Esophagus mucosa (tissue), 1 donor: ENCODE data around the gene OXNAD1. TPM values are rescaled to one million over a fixed set of nuclear protein-coding genes. Genes with fewer than 3 reads are reported as not detected.

Experiments
- ATAC-seq: fragments of 200-7000 bp; cut with Tn5 transposase; one replicate; pipeline ENCODE4 v1.9.1; 2020
- total RNA-seq: library from RNA; stranded (reverse); gene quantifications from one replicate; pipeline ENCODE4 v1.2.4, GENCODE V29; 2023
- donor health status: DM: yes; HTN: yes; CAD: no.

OXNAD1 gene, protein sequence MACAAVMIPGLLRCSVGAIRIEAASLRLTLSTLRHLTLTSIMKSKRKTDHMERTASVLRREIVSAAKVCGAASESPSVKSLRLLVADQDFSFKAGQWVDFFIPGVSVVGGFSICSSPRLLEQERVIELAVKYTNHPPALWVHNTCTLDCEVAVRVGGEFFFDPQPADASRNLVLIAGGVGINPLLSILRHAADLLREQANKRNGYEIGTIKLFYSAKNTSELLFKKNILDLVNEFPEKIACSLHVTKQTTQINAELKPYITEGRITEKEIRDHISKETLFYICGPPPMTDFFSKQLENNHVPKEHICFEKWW
- total RNA-seq, result 11.0 TPM

DNA sequence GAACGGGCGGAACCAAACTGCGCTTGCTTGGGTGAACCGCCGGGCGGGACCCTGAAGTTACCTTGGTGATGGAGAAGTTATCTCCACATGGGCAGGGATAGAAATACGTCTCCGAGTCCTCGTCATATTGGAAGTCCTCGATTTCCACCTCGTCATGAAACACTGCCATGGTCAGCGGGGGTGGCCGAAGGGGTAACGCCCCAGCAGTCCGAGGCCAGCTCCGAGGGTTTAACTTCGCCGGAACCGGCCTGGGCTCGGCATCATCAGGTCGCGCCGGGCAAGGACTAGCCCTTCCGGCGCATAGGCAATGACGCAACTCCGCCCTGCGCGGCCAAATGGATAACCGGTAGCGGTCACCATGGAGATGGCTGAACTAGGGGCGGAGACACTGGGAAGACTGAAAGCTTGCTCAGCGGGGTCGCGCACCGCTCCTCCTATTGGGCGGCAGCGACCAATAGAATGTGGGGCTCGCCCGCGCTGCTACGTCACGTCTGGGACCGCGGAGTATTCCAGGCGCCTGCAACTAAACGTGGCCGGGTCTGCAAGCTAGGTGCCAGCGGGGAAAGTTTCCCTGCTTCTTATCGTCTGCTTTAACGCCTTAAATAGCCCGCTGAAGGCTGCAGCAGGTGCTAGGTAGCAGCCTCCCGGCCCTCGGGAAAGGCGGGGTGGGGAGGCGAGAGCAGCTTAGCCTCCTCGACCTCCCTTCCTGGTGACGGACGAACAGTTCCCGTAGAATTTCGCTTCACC, at the start of gene OXNAD1, which contains the start of gene DPH3:
Gene OXNAD1 (plus strand): TSS at position 505 of the 747 bp plus-strand sequence. CDS start 5,741 bp downstream, outside the sequence.
Gene DPH3 (minus strand): TSS at position 236 of the 747 bp plus-strand sequence. CDS start 67 bp downstream, at position 169.
- peak; percentile 100 for ATAC-seq

DNA sequence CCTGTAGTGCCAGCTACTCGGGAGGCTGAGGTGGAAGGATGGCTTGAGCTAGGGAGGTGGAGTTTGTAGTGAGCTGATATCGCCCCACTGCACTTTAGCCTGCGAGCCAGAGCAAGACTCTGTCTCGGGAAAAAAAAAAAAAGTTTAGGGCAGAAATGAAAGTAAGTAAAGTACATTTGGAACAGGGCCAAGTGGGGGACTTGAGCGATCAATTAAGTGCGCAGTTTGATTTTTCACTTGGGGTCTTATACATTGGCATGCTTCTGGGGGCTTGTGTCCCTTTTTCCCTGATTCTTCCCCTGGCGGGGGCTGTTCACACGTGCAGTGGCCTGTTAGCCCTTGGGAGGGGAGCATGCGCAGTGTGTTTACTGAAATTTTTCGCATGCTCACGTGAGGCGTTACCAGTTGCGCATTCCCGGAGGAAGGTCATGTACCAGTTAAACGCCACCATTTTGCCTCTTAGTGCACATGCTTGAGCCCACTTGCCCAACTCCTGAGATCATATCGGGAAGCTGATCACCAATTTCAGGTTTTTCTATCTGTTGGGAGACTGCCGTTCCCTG, 48.6 kb upstream of the OXNAD1 start:
- no peak for ATAC-seq

- no peak for ATAC-seq
These were observed 45.2 kb upstream of the OXNAD1 start for GRCh38 chr3:16219777-16220176.

GRCh38 chr3:16221990-16222389, 43.0 kb upstream of the OXNAD1 start:
- no peak for ATAC-seq

DNA sequence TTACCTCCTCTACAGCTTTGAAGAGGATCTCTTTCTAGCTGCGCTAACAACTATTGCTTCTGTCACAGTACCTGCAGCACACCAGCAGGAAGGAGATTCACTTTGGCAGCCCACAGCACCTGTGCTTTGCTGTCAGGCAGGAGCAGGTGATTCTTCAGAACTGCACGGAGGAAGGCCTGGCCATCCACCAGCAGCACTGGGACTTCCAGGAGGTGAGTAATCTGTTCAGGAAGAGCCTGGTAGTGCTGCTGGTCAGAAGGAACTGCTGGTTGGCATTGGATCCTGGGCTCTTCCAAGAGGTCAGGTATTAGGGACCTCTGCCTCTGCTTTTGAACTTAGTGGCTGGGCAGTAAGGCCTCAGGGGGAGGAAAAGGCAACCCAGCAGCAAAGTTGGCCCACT, 42.5 kb upstream of the OXNAD1 start:
- no peak for ATAC-seq

DNA sequence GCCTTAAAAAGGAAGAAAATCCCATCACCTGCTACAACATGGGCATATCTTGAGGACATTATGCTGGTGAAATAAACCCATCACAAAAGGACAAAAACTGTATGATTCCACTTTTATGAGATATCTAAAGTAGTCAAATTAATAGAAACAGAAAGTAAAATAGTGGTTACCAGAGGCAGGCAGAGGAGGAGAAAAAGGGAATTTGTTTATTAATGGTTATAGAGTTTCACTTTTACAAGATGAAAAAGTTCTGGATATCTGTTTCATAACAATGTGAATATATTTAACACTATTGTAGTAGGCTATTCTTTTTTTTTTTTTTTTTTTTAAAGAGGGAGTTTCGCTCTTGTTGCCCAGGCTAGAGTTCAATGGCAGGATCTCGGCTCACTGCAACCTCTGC, 40.7 kb upstream of the OXNAD1 start:
- no peak for ATAC-seq

DNA sequence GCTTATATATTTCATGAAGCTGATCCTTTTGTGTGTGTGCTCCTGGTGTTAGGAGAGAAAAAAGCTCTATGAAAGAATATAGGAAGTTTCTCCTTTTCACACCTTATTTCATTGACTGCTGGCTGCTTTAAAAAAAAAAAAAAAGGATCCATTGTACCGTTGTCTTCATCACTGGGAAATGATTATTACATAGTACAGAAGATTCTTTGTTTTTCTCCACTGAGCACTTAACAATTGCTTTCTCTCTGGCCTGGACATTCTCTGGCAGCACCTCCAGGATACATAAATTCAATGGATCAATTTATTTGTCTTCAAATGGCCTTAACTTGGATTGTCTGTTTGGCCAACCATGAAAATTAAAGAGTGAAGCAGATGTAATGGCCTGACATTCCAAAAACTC, 37.4 kb upstream of the OXNAD1 start:
- ATAC-seq, result no peak

DNA sequence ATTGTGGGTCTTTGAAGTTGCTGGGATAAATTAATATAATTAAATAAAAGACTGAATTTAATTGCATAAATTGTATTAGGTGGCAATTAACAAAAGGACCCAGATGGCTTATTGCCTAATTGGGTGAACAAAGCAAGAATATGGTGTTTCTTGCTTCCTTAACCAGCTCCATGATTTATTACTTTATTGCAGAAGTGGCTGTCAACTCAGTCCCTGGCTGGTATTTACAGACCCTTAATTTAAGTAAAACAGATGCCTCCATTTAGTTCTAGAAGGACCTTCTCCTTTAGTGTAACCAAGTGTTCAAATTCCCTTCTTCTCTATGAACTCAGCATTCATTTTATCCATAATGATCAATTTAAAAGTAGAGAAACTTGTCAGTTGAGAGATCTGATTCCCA, 35.3 kb upstream of the OXNAD1 start:
- ATAC-seq, result no peak

- ATAC-seq, result no peak
These were observed 33.0 kb upstream of the OXNAD1 start for GRCh38 chr3:16231983-16232382.

DNA sequence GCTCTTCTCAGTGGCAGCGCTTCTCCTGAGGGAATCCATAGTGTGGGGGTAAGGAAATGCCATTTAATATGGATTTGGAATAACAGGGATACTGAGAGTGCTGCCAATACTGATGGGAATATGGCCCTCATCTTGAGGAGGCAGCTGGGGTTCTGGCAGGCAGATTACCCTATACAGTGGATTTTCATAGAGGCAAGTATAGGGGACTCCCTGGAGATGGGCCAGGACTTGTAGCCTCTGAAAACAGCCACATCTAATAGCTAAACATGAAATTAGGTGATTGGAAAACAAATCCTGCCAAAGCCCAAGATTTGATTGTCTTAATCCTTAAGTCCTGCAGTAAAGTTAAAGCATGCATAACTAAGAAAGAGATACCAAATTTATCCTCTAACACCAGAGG, 31.2 kb upstream of the OXNAD1 start:
- no peak for ATAC-seq

- ATAC-seq, result no peak
These were observed 30.7 kb upstream of the OXNAD1 start for GRCh38 chr3:16234281-16234680.

DNA sequence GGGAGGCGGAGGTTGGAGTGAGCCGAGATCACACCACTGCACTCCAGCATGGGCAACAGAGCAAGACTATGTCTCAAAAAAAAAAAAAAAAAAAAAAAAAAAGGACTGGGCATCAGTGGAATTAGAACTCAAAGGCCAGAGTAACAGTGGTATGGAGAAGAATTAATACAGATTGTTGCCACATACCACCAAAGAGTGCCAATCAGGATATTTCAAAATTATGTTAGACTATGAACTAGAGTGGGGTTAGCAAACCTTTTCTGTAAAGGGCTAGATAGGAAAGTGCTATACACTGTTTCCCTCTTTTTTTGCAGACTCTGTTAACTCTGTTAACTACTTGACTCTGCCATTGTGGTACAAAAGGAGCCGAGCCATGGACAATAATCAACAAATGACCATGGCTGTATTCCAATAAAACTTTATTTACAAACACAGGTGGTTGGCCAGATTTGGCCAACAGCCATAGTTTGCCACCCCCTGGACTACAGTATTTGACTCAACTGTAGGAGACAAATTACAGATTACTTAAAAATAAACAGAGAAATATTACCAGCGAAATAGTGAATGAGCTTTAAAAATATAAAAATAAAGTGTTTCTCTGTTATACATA, 28.9 kb upstream of the OXNAD1 start:
- ATAC-seq, result no peak

GRCh38 chr3:16236856-16237393, 28.1 kb upstream of the OXNAD1 start:
- ATAC-seq, result peak; percentile 41

DNA sequence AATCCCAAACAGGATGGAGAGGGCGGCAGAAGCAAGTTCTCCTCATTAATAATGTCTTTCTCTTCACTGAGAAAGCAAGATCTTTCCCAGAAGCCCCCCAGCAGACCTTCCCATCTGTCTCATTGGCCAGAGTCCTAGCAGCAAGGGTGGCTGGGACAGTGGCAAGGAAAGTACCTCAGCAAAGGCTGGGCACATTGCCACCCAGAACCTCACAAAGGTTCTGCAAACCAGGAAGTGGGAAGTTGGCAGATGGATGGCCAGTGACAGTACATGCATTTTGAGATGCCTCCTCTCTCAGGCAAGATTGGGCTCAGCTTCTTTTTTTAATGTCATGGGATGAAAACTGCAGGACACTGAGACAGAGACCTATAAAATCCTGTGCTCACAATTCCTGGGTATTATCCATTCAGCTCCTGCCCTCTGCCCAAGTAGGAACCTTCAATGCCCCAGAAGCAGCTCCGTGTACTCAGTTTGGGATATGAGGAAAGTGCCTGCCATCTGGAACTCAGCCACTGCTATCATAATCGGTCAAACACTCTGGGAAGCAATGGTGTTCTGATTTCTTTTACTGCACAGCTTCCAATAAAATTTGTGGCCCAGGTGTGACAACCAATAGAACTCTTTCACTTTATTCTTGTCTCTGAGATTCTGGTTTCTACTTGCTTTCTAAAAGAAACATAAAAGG, 25.8 kb upstream of the OXNAD1 start:
- ATAC-seq, result no peak

DNA sequence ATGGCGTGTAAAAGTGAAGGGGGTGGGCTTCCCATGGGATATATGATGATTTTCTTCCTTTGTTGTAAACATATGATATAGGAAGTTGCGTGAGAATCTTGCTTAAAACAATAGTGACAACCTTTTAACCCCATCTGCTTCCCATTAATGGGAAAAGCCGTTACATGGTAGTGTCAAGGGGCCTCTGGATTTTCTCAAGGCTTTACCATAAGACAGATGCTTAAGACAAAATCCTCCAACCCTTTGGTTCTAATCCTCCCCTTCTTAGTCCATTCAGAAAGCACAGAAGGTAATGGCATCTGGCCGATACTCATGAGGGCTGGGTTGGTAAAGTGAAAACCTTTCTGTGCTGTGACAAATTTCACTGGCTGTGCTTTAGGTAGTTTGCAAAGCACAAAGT, 25.2 kb upstream of the OXNAD1 start:
- ATAC-seq, result peak; percentile 41

- peak; percentile 74 for ATAC-seq
These were observed 24.6 kb upstream of the OXNAD1 start for GRCh38 chr3:16240229-16241023.

GRCh38 chr3:16241225-16241624, 23.8 kb upstream of the OXNAD1 start:
- no peak for ATAC-seq

GRCh38 chr3:16242177-16242576, 22.8 kb upstream of the OXNAD1 start:
- ATAC-seq, result no peak

GRCh38 chr3:16243706-16244490, 21.1 kb upstream of the OXNAD1 start:
- peak; percentile 41 for ATAC-seq

DNA sequence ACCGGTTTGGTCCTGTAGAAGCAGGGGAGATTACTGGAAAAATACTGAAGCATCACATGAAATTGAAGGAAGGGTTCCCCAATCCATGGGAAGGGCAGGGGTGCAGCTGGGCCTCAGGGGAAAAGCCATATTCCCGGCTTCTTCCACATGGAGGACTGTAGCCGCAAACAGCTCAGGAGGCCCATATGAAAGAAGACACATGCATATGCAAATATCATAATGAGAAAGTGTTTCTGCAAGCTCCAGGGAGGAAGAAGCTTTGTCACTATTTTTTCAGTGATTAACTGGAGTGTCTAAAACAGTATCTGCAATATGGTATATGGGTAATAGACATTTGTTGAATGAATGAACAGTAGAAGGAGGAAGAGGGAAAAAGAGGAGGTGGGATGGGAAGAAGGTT, 19.4 kb upstream of the OXNAD1 start:
- no peak for ATAC-seq
